HL-60 (cell line): ENCODE results near the gene NCAPG2.

Experiments
- DNase-seq, 2 experiments: peaks; one replicate each; pipeline ENCODE4 v3.0.0-alpha.2; 2010 to 2020; ENCODE audit warnings: low read depth in 1 of 2, low spot score in 1 of 2
- H3K27ac ChIP-seq: fragments of 250-450 bp; sonication (Bioruptor Pico); replicated peaks from 2 replicates; pipeline ENCODE4 v1.5.1; 2020; ENCODE audit warnings: mild to moderate bottlenecking, moderate library complexity
- H3K27me3 ChIP-seq: fragments of 250-450 bp; sonication (Bioruptor Pico); 2 replicates; pipeline ENCODE4 v1.5.1; 2021; ENCODE audit warnings: mild to moderate bottlenecking, moderate library complexity; ENCODE audit not compliant: insufficient read depth, poor library complexity, severe bottlenecking
- H3K4me3 ChIP-seq: replicated peaks from 2 replicates; pipeline ENCODE4 v1.5.1; 2011; ENCODE audit warnings: mild to moderate bottlenecking, control low read depth, low read length; ENCODE audit not compliant: insufficient read depth
- GABPA ChIP-seq: IDR thresholded peaks from 2 replicates; pipeline ENCODE4 v1.6.1; 2012; ENCODE audit warnings: low read depth
- POLR2AphosphoS5 ChIP-seq: IDR thresholded peaks from 2 replicates; pipeline ENCODE4 v1.6.1; 2012; ENCODE audit warnings: low read depth
- SPI1 ChIP-seq: IDR thresholded peaks from 2 replicates; pipeline ENCODE4 v1.6.1; 2012; ENCODE audit warnings: low read depth, mild to moderate bottlenecking, borderline replicate concordance
- TF ChIP-seq, protein P1 (sequence below): IDR thresholded peaks from one replicate; pipeline ENCODE4 v1.5.1; 2011; ENCODE audit warnings: low read length, control low read depth, inconsistent platforms; ENCODE audit not compliant: insufficient read depth
- TF ChIP-seq, protein P2 (sequence below): IDR thresholded peaks from 2 replicates; pipeline ENCODE4 v1.6.1; 2012; ENCODE audit warnings: low read depth; ENCODE audit not compliant: insufficient replicate concordance

NCAPG2 gene

DNA sequence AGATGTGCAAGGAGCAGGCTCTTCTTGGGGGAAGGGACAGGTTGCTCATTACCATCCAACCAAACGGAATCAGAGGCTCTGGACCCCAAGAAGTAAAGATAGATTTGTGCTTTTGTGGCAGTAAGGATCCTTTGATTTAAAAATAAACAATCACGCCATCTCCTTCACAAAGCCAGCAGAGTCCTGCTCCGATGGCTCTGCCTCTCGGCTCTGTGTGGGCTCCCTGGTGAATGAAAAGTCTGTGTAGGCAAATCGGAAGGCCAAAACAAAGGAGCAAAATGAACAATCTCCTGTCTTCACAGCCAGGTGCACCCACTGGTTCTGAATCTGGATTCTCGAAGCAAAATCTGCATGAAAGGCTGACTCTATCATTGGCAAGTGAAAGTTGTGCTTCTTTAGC, 120.8 kb downstream of the NCAPG2 start:
- DNase-seq = no peak
- Histone ChIP-seq H3K27ac (no peak overlapping the region), H3K4me3 (no peak overlapping the region), H3K27me3 (peaks cover 18% of the 10 kb centered on the region)
- TF ChIP-seq SPI1 = no peak
- TF ChIP-seq, protein P1, sequence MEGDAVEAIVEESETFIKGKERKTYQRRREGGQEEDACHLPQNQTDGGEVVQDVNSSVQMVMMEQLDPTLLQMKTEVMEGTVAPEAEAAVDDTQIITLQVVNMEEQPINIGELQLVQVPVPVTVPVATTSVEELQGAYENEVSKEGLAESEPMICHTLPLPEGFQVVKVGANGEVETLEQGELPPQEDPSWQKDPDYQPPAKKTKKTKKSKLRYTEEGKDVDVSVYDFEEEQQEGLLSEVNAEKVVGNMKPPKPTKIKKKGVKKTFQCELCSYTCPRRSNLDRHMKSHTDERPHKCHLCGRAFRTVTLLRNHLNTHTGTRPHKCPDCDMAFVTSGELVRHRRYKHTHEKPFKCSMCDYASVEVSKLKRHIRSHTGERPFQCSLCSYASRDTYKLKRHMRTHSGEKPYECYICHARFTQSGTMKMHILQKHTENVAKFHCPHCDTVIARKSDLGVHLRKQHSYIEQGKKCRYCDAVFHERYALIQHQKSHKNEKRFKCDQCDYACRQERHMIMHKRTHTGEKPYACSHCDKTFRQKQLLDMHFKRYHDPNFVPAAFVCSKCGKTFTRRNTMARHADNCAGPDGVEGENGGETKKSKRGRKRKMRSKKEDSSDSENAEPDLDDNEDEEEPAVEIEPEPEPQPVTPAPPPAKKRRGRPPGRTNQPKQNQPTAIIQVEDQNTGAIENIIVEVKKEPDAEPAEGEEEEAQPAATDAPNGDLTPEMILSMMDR = no peak
- TF ChIP-seq, protein P2, sequence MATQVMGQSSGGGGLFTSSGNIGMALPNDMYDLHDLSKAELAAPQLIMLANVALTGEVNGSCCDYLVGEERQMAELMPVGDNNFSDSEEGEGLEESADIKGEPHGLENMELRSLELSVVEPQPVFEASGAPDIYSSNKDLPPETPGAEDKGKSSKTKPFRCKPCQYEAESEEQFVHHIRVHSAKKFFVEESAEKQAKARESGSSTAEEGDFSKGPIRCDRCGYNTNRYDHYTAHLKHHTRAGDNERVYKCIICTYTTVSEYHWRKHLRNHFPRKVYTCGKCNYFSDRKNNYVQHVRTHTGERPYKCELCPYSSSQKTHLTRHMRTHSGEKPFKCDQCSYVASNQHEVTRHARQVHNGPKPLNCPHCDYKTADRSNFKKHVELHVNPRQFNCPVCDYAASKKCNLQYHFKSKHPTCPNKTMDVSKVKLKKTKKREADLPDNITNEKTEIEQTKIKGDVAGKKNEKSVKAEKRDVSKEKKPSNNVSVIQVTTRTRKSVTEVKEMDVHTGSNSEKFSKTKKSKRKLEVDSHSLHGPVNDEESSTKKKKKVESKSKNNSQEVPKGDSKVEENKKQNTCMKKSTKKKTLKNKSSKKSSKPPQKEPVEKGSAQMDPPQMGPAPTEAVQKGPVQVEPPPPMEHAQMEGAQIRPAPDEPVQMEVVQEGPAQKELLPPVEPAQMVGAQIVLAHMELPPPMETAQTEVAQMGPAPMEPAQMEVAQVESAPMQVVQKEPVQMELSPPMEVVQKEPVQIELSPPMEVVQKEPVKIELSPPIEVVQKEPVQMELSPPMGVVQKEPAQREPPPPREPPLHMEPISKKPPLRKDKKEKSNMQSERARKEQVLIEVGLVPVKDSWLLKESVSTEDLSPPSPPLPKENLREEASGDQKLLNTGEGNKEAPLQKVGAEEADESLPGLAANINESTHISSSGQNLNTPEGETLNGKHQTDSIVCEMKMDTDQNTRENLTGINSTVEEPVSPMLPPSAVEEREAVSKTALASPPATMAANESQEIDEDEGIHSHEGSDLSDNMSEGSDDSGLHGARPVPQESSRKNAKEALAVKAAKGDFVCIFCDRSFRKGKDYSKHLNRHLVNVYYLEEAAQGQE = no peak
- TF ChIP-seq GABPA = no peak
- TF ChIP-seq POLR2AphosphoS5 = no peak

DNA sequence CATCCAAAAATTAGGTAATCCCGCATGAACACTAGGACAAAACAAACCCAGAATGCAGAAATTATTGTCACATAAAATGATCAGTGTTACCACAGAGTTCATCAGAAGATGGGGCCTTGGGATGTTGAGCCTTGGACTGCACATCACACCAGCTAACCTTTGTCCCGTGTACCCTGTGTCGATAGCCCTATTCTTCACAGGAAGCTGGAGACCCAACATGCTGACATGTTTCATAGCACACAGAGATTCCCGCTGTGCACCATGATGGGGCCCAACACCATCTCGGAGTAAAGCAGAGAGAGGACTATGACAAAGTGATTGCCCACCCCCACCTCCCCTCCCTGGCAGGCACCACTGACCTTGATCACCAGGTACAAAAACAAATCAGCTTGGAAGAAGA, 121.5 kb downstream of the NCAPG2 start:
- Histone ChIP-seq H3K27ac (no peak overlapping the region), H3K27me3 (peaks cover 11% of the 10 kb centered on the region), H3K4me3 (no peak overlapping the region)
- TF ChIP-seq SPI1 = no peak
- TF ChIP-seq, protein P1 = no peak
- TF ChIP-seq, protein P2 = no peak
- DNase-seq = no peak

DNA sequence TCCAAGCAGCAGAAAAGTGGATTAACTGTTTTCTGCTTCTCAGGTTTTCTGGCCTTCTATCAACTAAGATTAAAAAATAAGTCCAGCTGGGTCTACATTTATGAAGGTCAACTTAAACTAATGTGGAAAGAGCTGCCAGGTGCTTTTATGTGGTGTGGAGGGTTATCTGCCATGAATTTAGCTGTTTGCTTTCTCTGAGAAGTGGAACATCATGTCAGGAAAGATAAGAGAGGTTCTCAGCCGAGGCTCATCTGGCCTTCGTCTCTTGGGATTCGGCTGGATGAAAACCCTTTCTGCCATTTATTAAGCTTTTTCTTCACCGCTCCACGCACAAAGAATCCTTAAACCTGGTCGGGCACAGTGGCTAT, 122.5 kb downstream of the NCAPG2 start:
- Histone ChIP-seq H3K4me3 (no peak overlapping the region), H3K27ac (no peak overlapping the region), H3K27me3 (peaks cover 10% of the 10 kb centered on the region)
- TF ChIP-seq, protein P2 = no peak
- TF ChIP-seq, protein P1 = no peak
- TF ChIP-seq POLR2AphosphoS5 (no peak), SPI1 (no peak), GABPA (no peak)
- DNase-seq = no peak
